HL-60 (cell line): Measurements from ENCODE around the gene CLEC2D.

Experiments used
- CTCF ChIP-seq: IDR thresholded peaks from one replicate; pipeline ENCODE4 v1.5.1; 2011; ENCODE audit warnings: low read length, control low read depth, inconsistent platforms; ENCODE audit not compliant: insufficient read depth
- GABPA ChIP-seq: IDR thresholded peaks from 2 replicates; pipeline ENCODE4 v1.6.1; 2012; ENCODE audit warnings: low read depth

- TF ChIP-seq CTCF (no peak), GABPA (no peak)
Measured at GRCh38 chr12:9673404-9674225, 4.1 kb downstream of the CLEC2D start.
